GM18907 (cell line): ENCODE data around the gene CBX2.
A peak's percentile ranks its signal among the peaks of the same experiment; 100 is the strongest.

ENCODE experiments used
- ATAC-seq: cut with Tn5 transposase; IDR thresholded peaks from one replicate; pipeline ENCODE4 v1.9.1; 2021; ENCODE audit warnings: mild to moderate bottlenecking, moderate library complexity; ENCODE audit not compliant: unreplicated experiment

The CBX2 gene

DNA sequence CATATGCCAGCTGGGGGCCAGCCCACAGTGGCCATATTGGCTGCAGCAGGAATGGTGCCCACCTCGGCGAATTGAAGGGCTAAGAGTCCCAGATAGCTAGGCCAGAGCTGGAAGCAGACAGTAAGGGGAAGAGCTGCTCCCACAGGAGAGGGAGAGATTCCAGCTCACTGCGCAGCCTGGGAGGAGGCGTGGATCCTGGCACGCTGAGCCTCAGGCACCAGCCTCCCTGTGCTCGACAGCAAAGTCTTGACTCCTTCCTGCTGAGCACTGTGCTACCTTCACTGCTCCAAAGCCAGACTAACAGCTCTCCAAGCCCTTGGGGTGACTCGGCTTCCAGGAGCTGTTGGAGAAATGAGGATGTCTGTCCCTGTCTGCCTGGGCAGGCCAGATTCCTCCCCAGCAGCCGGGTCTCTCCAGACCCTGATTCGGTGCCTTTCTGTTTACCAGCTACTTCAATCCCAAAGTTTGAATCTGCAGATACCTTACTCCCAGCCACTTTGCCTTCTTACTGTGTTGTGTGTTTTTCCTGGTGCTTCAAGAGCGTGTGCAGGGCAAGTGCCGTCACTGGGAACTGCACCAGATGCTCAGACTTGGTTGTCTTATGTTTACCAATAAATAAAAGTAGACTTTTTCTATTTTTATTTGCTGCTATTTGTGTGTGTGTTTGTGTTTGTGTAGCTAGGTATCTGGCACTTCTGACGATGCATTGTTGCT lies 9.1 kb downstream of the CBX2 start:
- no peak for ATAC-seq

DNA sequence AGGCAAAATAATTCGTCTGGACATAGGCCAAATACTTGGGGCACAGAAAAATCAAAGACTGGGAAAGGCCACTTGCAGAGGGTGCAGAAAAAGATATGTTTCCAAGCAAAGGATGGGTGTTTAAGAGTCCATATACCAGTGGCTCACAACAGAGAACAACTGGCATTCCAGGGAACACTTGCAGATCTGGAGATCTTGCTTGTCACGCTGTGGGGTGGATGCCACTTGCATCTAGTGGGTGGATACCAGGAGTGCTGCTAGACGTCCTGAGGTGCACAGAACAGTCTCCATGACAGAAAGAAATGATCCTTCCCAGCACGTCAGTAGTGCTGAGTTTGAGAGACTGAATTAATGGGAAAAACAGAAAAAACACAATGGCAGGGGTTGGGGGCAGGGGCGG lies 10.5 kb downstream of the CBX2 start:
- no peak for ATAC-seq

DNA sequence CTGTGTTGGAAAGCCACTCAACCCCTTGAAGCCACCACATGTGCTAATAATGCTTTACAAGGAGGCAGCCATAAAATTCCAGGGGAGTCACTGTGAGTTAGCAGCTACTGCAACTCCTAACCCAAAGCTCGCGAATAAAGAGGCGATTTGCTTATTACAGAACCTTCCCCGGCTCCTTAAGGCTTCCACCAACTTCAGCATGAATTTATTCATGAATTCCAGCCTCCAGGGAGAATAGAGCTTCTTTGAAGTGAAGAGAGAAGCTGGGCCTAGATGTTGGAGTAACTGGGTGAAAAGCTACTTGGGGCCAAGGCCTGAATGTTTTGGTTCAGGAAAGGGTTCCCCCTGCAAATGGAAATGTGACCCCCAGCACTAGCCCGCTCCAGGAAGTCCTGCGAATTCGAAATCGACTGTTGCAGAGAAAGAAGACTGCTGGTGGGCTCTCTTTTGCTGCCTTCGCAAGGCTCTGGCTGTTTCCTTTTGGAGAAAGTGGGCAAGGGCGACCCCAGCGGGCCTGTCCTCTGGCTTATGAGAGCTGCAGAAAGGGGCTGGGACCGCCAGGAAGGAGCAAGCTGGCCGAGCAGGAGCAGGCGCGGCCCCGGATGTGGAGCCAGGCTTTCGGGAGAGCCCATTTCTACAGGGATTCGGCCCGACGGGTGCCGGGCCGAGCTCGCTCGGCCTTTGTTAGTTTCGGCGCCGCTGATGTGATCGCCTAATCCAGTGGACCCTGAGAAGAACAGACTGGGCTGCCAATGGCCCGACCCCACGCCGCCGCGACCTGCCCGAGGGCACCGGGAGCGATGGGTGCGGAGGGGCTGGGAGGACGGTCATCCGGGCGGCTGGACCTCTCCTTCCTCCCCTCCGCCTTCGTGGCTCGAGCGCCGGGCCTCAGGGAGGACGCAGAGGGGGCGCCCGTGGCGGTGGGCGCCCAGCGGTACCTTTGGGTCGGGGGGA lies 11.3 kb downstream of the CBX2 start:
- no peak for ATAC-seq

DNA sequence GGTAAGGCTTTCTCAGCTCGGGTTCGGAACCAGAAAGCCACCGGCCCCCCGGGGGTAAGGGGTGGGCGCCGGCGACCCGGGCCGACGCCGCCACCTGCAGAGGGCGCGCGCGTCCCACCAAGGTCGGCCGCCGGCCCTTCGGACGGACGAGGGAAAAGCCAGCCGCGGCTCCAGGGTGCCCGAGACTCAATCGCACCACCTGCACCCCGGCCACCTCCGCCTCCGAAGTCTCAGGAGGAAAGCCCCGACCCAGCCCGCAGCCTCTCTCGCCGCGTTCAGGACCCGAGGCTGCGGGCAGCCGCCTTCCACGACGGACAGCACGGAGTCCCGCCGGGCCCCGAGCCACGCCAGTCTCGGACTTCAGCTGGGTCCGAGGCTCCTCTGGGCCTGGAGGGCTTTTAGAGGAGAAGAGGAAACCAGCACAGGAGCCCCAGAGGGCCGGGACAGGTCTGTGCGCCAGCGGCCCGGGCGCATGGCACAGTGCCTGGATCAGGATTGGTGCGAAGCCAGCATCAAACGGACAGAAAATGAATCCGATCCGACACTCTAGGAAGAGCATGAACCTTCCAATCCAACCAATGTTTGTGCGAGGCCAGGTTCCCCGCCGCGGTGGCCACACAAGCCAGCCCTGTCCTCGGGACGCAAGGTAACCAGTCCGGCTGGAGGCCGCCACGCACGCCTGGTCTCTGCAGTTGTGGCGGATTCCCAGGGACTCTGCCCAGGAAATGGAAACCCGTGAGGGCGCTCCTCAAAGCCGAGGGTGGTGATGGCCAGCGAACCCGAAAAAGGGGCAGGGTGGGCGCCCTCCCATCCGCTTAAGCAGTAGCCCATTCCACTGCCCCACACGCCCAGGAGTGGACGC lies 12.2 kb downstream of the CBX2 start:
- ATAC-seq: no peak

DNA sequence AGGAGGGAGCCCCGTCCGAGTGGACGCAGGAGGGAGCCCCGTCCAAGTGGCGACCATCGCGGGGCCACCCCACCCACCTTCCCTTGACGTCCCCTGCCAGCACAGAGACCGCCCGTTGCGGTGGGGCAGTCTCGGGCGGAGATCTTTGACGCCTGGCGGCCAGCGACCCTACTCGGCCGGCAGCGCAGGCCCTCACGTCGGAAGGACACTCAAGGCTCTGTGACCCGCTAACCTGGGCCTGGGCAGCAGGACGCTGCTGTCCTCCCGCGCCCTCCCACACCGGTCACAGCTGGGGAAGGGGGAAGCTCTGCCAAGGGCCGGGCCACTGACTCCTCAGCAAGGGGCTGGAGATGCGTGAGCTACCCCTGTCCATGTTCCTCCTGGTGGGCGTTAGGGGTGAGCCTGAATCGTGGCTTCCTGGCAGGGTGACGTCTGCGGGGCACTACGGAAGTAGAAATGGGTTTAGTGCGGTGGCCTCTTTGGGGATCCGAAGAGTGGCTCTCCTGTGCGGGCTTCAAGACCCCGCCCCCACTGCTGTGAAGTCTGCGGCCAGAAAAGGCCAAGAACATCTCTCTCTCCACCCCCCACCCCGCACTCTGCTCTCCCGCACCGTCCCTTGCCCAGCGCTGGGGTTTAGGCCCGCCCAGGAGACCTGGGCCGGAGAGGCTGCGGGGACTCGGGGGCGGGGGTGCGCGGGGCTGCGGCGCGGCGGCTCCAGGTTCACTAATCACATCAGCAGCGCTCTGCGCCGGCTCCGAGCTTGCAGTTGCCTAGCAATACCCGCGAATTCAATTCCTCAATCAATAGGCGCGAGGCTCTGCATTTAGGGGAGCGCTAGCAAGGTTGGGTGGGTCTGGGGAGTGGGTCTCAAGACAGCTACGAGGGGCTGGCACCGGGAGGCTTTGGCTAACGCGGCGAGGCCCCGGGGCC lies 13.1 kb downstream of the CBX2 start:
- ATAC-seq: no peak

DNA sequence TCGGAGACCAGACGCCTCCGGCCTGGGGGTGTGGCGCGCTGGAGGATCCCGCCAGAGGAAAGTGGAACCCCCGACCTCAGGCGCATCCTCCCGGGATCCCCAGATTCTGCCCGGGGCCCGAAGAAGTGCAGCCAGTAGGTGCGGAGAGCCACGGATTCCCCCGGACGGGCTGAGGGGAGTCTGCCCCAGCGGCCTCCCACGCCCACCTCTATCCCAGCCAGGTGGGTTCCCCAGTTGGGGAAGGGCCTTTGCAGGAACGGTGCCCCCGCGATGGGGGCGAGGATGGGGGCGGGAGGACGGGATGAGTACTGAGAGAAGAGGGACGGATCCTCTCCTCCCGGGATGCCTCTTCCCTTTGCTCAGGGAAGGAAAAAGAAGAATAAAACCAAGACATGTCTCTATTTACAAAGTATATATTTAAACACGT lies 13.8 kb downstream of the CBX2 start:
- no peak for ATAC-seq

DNA sequence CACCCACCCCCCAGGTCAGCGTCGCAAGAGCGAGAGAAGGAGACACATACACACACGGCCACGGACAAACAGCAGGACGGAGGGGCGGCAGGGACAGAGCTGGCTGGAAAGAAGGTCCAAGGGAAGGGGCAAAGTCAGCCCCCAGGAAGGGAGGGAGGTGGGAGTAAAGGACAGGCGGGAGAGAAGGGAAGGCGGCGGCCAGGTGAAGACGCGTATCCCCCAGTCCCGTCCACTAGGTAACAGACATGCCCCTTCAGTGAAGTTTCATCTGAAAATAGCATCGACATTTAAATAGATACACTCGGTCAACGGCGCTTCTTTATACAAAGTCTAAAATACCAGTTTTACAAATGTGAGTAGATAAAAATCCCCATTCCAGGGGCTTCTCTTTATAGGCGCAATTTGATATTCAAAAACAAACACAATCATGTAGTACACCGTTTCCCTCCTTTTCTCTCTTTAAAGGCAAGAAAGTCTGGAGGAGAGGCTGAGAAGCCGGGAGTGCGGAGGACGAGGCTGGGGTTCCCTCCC lies 14.5 kb downstream of the CBX2 start:
- ATAC-seq: no peak

DNA sequence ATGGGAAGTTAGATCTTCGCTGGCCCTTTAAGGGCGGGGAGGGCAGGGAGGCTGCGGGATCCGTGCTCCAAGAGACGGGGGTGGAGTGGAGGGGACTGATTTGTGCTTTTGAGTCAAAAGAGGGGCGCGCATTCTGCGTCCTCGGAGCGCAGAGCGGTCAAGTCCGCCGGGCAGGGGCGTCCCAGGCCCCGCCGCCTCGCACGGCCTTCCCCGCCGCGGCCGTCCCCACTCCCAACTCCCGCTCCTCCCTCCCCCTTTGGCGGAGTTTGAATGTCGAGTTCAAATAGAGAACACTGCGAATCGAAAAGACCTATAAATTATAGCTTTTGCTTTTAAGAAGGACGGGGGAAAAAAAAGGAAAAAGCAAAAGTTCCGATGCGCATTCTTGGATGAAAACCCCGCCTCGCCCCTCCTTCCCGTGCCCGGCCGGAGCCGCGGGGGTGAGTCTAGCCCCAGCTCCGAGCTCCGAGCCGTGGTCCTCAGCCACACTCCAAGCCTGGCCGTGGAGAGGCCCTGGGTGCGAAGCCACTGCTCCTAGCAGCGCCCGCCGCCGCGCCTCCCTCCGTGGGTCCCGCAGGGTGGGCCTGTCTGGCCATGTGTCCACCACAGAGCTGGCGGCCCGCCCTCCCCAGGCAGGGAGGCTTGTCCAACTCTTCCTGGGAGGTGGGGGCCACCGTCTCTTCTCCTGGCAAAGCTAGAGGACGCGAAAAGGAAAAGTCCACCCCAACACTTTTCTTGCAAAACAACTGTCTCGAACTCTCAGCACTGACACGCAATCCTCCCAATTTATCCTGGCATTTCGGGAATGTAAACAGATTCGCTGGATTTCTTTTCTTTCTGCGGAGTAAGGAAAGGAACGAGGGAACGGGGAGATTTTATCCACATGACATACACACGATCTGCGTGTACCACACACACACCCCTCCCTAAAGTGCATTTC lies 15.3 kb downstream of the CBX2 start:
- ATAC-seq: no peak

DNA sequence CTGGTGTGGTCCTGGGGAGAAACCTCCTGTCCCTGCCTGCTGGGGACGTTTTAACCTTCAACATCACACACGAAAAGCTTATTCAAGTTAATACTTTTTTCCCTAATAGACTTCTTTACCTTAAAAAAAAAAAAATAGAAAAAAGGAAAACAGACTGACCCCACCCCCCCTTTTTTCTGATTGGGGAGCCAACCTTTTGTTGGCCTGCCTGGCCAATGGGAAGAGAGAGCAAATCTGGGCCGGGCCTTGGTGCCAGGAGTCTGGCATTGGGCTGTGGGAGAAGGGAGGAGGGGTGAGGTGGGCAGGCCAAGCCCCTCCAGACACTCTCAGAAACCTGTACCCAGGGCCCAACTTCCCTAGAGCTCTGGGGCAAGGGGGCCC lies 16.0 kb downstream of the CBX2 start:
- ATAC-seq: no peak

DNA sequence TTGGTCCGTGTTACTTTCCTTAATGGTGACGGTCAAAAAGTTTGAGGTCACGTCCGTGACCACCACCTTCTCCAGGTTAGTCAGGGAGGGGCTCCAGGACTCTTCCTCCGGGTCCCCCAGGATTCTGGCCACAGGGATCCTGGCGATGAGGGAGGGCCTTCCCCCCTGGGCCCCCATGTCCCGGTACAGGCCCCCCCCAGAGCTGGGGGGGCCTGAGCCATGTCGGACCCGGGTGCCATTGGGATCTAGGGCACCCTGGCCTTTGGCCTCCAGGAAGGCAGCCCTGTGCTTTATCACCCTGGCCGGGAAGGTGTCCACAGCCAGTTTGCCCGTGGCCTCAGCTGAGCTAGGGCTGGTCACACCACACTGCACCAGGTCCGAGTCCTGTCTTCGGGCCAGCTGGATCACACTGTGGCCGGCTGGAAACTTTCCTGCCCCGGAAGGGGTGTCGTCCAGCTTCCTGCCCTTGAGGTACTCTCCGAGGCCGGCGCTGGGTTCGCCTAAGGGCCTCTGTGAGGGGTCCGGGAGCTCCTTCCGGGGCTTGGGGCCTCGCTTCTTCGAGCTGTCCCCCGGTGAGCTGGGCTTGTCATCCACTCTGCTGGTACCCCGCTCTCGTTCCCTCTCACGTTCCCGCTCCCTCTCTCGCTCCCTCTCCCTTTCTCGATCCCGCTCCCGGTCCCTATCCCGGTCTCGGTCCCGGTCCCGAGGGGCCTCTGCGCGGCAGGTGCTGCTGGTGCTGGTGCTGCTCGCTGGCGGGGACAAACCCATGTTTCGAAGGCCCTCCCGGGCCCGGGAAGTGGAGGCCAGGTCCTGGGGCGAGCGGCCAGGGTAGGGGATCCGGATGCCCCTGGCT lies 16.9 kb downstream of the CBX2 start:
- ATAC-seq: no peak

DNA sequence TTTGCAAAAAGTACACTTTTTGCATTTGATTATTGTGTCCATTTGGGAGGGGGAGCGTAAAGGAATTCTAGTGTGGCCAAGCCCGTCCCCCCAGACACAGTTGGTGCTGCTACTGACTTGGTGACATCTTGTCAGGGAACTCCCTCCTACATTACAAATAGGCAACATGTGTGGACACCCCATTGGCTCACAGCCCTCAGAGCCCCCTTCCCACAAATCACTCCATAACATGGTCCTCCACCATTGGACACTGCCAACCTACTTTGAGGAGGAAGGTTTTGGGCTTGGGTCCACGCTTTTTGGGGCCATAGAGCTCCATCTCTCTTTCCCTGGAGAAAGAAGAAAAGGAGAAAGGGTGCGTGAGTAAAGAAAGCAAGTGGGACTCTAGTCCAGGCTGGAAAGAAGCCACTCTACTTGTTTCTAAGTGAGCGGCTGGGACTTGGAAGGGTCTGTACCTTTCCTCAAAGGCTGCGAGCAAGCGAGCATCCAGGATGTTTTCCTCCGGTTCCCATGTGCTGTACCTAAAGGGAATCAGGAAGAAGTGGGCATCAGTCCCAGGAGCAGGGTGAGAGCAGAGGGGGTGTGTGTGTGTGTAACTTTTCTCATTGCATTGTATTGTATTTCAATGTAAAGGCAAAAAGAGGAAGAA lies 18.0 kb downstream of the CBX2 start:
- no peak for ATAC-seq

DNA sequence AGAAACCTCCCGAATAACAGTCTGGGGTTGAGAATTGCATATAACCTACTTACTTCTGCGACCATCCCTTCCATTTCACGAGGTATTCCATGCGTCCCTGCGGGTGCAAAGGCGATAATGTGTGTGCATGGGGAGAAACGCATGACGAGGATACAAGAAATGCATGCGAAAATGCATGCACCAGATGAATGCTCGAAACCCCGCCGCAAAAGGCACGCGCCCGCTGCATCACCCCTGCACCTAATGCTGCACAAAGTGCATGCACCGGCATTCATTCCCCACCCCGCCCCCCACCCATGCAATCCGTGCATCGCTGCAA lies 18.5 kb downstream of the CBX2 start:
- no peak for ATAC-seq

DNA sequence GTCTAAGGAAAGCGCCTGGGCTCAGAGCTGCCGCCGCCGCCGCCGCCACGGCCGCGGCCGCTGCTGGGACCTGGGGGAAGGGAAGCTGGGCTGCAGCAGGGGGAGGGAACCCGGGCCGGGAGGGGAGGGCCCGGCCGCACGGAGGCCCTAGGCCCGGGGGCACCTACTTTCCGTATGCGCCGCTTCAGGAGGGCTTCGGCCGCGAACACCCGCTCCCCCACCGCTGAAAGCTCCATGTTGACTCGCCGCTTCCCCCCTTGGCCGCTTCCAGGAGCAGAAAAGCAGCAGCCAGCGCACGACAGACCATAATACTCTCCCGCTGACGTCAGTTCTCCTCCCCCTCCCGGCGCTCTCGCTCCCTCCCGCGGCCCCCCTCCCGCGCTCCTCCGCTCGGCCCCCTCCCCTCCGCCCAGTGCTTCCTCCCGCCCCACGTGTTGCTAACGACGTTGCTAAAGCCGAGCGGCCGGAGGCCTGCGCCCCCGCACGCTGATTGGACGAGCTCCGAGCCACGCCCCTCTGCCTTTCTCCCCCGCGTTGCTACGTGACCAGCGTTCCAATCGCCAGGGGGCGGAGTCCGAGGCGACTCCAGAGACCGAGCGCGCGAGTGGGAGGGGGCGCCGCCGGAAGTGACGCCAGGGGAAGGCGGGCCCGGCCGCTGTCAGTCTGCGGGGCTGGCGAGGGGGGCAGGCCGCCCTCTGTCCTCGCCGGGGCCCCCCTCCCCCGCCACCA lies 19.0 kb downstream of the CBX2 start, which contains the start of gene CBX8:
Gene CBX8 (minus strand): TSS at position 315 of the 729 bp plus-strand sequence. CDS start 79 bp downstream, at position 236.
- peak; percentile 85 for ATAC-seq

DNA sequence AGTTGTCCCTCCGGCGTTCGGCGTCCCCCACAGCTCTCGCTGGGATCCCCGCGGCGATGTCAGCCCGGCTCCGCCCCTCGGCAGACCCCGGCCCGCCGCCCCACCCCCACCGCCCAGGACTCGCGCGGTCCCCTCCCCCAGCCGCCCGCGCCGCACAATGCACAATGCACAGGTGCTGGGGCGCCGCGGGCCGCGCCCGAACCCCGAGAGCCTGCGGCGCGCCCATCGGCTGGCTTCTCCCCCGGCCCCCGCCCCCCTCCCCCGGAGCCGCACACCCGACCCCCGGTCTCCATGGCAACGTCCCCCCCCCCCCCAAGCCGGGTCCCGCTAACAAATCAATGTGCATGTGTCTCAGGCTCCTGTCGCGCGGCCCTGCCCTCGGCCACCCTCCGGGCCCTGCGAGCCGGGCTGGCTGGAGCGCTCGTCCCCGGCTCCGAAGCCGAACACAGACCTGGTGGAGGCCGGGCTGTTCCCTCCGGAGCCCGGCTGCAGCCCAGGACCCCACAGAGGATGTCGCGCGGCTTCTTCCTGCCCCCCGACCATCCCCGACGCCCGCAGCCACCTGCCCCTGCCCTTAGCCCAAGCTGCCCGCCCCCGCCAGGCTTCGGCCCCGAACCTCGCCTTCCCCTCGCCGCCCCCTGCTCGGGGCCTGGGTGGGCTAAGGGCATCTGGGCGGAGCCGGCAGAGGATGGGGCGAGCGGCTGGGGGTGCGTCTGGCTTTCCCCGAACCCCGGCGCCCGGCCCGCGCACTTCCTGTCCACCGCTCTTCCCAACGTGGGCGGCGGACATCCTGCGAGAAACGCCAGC lies 19.7 kb downstream of the CBX2 start:
- peak; percentile 11 for ATAC-seq

DNA sequence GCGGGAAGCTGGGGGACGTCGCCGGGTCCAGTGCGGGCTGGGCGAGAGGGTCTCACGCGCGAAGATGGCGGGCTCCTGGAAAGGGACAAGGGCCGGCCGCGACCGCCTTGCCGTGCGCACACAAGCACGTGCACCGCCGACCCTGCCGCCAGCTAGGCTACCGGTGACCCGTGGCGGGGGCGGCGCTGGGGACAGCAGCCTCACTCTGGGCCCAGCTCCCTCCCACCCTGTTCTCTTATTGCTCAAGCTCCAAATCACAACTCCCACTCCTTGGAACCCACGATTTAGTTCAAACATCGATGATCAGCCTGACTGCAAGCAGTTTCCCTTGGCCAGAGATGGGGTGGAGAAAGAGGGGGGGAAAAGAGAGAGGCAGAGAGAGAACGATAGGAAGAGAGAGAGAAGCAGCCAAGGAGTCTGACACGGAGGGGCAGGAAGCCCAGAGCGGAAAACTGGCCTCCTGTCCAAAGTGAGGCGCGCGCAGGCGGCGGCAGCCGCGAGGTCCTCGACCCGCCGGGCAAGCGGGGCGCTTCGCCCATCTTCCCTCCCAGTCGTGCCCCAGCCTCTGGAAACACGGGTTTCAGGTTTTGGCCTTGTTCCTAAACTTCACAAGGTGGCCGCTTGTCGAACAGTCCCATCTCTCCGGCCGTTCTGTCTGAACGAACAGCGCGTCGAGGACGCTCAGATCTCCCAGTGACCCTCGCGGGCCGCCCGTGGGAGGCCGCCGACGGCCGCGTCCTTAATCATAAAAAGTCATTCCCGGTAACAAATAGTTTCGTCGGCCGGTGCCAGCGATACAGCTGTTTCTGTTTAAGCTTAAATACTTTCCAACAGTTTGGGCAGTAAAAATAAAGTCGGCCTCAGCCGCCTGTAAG lies 20.6 kb downstream of the CBX2 start:
- ATAC-seq: no peak
